ENCODE data around the gene KIF5A.

The KIF5A gene

GRCh38 chr12:57603815-57604453, 54.1 kb downstream of the KIF5A start:
- Mint-ChIP-seq H3K4me1 (peaks cover 6% of the 10 kb centered on the region), H3K9me3 (no peaks in the 10 kb centered on the region)
- no peak for ATAC-seq (ENCODE audit: low read depth)

GRCh38 chr12:57604454-57604991, 54.7 kb downstream of the KIF5A start, which contains the start of gene DTX3:
Gene DTX3, plus strand, starts transcription at chr12:57604824. Its CDS starts 1,694 bp downstream, at chr12:57606518.
- Mint-ChIP-seq H3K4me1 (peaks cover 6% of the 10 kb centered on the region), H3K27me3 (peaks cover 20% of the 10 kb centered on the region), H3K9me3 (no peaks in the 10 kb centered on the region), H3K36me3 (peaks cover 18% of the 10 kb centered on the region), H3K4me3 (peak within 1 kb of the TSS; percentile 81), H3K27ac (no peak within 1 kb of the TSS)
- no peak for DNase-seq (ENCODE audit: low spot score in 2 of 2)
- ATAC-seq (ENCODE audit: low read depth): peak; percentile 73

More at GRCh38 chr12:57603815-57604453, 54.1 kb downstream of the KIF5A start:
- DNase-seq (ENCODE audit: low spot score in 2 of 2): no peak
- Mint-ChIP-seq H3K36me3 (peaks cover 22% of the 10 kb centered on the region), H3K27me3 (peaks cover 18% of the 10 kb centered on the region), H3K27ac (no peak overlapping the region), H3K4me3 (peak overlapping the region; percentile 81)

- Mint-ChIP-seq H3K27ac (no peak overlapping the region), H3K4me3 (peak overlapping the region; percentile 81), H3K27me3 (peaks cover 22% of the 10 kb centered on the region), H3K36me3 (peaks cover 14% of the 10 kb centered on the region), H3K9me3 (no peaks in the 10 kb centered on the region), H3K4me1 (peaks cover 6% of the 10 kb centered on the region)
- no peak for DNase-seq (ENCODE audit: low spot score in 2 of 2)
- ATAC-seq (ENCODE audit: low read depth): peak; percentile 45
Measured at GRCh38 chr12:57604992-57605810, 55.4 kb downstream of the KIF5A start.

GRCh38 chr12:57605811-57606311, 56.0 kb downstream of the KIF5A start:
- H3K4me1 Mint-ChIP-seq: peaks cover 8% of the 10 kb centered on the region
- DNase-seq (ENCODE audit: low spot score in 2 of 2) (no peak), ATAC-seq (ENCODE audit: low read depth) (no peak)
- H3K27ac Mint-ChIP-seq: no peak overlapping the region
- H3K27me3 Mint-ChIP-seq: peaks cover 23% of the 10 kb centered on the region
- no peak overlapping the region for H3K4me3 Mint-ChIP-seq
- peaks cover 11% of the 10 kb centered on the region for H3K36me3 Mint-ChIP-seq
- no peaks in the 10 kb centered on the region for H3K9me3 Mint-ChIP-seq

- no peak for DNase-seq (ENCODE audit: low spot score in 2 of 2)
- H3K4me3 Mint-ChIP-seq: no peak overlapping the region
- H3K27me3 Mint-ChIP-seq: peaks cover 25% of the 10 kb centered on the region
- H3K9me3 Mint-ChIP-seq: no peaks in the 10 kb centered on the region
- no peak for ATAC-seq (ENCODE audit: low read depth)
- H3K36me3 Mint-ChIP-seq: peaks cover 11% of the 10 kb centered on the region
- peaks cover 8% of the 10 kb centered on the region for H3K4me1 Mint-ChIP-seq
- H3K27ac Mint-ChIP-seq: no peak overlapping the region
Measured at GRCh38 chr12:57606399-57606798, 56.6 kb downstream of the KIF5A start.

- Mint-ChIP-seq H3K27me3 (peaks cover 25% of the 10 kb centered on the region), H3K27ac (no peak overlapping the region), H3K9me3 (no peaks in the 10 kb centered on the region), H3K4me3 (no peak overlapping the region), H3K4me1 (peaks cover 8% of the 10 kb centered on the region), H3K36me3 (peaks cover 7% of the 10 kb centered on the region)
- ATAC-seq (ENCODE audit: low read depth) (no peak), DNase-seq (ENCODE audit: low spot score in 2 of 2) (no peak)
Measured at GRCh38 chr12:57606821-57607220, 57.0 kb downstream of the KIF5A start.

GRCh38 chr12:57607958-57608663, 58.3 kb downstream of the KIF5A start:
- Mint-ChIP-seq H3K4me3 (no peak overlapping the region), H3K9me3 (no peaks in the 10 kb centered on the region)
- no peak for ATAC-seq (ENCODE audit: low read depth)

GRCh38 chr12:57609101-57609780, 59.4 kb downstream of the KIF5A start:
- peaks cover 23% of the 10 kb centered on the region for H3K27me3 Mint-ChIP-seq
- no peak for ATAC-seq (ENCODE audit: low read depth)
- no peaks in the 10 kb centered on the region for H3K36me3 Mint-ChIP-seq
- DNase-seq (ENCODE audit: low spot score in 2 of 2): no peak
- H3K27ac Mint-ChIP-seq: no peak overlapping the region
- H3K4me1 Mint-ChIP-seq: peaks cover 17% of the 10 kb centered on the region
- no peaks in the 10 kb centered on the region for H3K9me3 Mint-ChIP-seq
- no peak overlapping the region for H3K4me3 Mint-ChIP-seq

More at GRCh38 chr12:57607958-57608663, 58.3 kb downstream of the KIF5A start:
- DNase-seq (ENCODE audit: low spot score in 2 of 2): no peak
- Mint-ChIP-seq H3K27me3 (peaks cover 25% of the 10 kb centered on the region), H3K36me3 (no peaks in the 10 kb centered on the region), H3K4me1 (peaks cover 9% of the 10 kb centered on the region), H3K27ac (no peak overlapping the region)

- H3K9me3 Mint-ChIP-seq: no peaks in the 10 kb centered on the region
- DNase-seq (ENCODE audit: low spot score in 2 of 2) (no peak), ATAC-seq (ENCODE audit: low read depth) (no peak)
- H3K4me1 Mint-ChIP-seq: peaks cover 20% of the 10 kb centered on the region
- peaks cover 21% of the 10 kb centered on the region for H3K27me3 Mint-ChIP-seq
- peak overlapping the region; percentile 67 for H3K4me3 Mint-ChIP-seq
- H3K36me3 Mint-ChIP-seq: no peaks in the 10 kb centered on the region
- H3K27ac Mint-ChIP-seq: no peak overlapping the region
Measured at GRCh38 chr12:57609781-57610553, 60.1 kb downstream of the KIF5A start.

GRCh38 chr12:57610554-57611107, 60.8 kb downstream of the KIF5A start:
- ATAC-seq (ENCODE audit: low read depth) (no peak), DNase-seq (ENCODE audit: low spot score in 2 of 2) (no peak)
- H3K27me3 Mint-ChIP-seq: peaks cover 21% of the 10 kb centered on the region
- no peaks in the 10 kb centered on the region for H3K9me3 Mint-ChIP-seq
- H3K4me1 Mint-ChIP-seq: peaks cover 26% of the 10 kb centered on the region
- no peaks in the 10 kb centered on the region for H3K36me3 Mint-ChIP-seq
- H3K27ac Mint-ChIP-seq: no peak overlapping the region
- peak overlapping the region; percentile 80 for H3K4me3 Mint-ChIP-seq

- DNase-seq (ENCODE audit: low spot score in 2 of 2) (no peak), ATAC-seq (ENCODE audit: low read depth) (no peak)
- peaks cover 18% of the 10 kb centered on the region for H3K27me3 Mint-ChIP-seq
- no peaks in the 10 kb centered on the region for H3K9me3 Mint-ChIP-seq
- H3K36me3 Mint-ChIP-seq: no peaks in the 10 kb centered on the region
- H3K27ac Mint-ChIP-seq: no peak within 1 kb of the TSS
- H3K4me3 Mint-ChIP-seq: peak within 1 kb of the TSS; percentile 80
- peaks cover 31% of the 10 kb centered on the region for H3K4me1 Mint-ChIP-seq
Measured at GRCh38 chr12:57611108-57611826, 61.4 kb downstream of the KIF5A start, which contains the start of gene ARHGEF25. Gene ARHGEF25, plus strand, starts transcription at chr12:57611435. Its CDS starts 460 bp downstream, at chr12:57611895.

Data from memory B cell (primary cell).